Measurements from ENCODE around the gene SLC35A1.

Gene SLC35A1

DNA sequence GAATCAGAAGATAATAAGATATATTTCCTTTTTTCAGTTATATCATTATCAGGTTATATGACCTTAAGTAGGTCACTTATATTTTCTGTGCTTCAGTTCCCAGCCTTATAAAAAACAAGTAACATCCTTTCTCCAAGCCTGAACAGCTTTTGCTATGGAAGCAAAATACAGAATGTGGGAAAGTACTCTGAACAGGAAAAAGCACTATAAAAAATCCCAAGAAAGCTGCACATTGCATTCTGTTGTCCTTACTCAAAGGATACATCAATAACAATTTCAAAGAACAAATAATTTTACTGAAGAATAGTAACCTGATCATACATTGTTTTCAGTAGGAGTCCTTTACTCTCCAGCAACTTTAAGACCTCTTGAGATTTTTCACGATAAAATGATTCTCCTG is 56.4 kb downstream of the SLC35A1 start:
- no peak for DNase-seq (ENCODE audit: low read depth in 2 of 2)

DNA sequence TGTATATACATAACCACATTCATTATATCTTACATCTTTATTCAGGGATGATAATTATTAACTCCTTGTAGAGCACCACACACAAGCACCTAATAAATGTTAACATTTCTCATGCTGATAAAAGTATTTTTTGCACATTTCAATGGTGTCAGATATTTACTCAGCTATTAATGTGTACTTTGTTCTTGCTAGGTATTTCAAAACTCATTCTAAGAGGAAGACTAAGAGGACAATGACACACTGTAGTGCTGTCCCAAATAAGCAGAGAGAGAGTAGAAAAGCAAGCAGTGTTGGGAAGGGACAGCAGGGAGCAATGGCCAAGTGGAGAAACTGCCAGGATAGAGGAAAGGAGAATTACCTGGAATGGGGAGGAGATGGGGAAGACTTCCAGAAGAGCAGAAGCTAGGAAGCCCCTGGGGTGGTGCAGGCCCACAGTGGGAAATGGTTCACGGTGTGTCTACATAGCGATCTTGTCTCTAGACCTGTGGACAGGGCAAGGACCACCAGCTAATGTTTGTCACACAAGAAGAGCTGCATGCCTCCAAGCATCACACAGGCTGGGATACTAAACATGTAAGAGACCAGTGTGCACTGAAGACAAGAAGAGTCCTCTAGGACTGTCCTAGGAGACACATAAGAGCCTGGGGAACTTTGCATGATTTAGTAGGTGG is 61.7 kb downstream of the SLC35A1 start:
- DNase-seq (ENCODE audit: low read depth in 2 of 2) = no peak

DNA sequence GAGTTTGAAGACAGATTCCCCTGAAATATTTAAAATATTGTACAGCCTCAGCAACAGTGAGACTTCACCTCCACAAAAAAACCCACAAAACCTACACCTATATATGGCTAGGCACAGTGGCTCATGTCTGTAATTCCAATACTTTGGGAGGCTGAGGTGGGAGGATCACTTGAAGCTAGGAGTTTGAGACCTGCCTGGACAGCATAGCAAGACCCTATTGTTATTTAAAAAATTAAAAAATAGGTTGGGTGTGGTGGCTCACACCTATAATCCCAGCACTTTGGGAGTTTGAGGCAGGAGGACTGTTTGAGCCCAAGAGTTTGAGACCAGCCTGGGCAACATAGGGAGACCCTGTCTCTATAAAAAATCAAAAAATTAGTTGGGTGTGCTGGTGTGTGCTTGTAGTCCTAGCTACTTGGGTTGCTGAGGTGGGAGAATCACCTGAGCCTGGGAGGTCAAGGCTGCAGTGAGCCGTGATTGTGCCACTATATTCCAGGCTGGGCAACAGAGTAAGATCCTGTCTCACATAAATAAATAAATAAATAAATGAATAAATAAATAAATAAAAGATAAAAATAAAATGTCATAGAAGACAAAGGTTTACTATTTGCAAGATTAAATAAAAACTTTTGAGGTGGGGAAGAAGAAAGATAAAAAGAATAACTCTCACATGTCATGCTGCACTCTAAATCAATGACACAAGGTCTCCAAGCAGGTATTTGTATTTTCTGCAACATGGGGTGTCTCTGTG is 65.9 kb downstream of the SLC35A1 start:
- no peak for DNase-seq (ENCODE audit: low read depth in 2 of 2)

DNA sequence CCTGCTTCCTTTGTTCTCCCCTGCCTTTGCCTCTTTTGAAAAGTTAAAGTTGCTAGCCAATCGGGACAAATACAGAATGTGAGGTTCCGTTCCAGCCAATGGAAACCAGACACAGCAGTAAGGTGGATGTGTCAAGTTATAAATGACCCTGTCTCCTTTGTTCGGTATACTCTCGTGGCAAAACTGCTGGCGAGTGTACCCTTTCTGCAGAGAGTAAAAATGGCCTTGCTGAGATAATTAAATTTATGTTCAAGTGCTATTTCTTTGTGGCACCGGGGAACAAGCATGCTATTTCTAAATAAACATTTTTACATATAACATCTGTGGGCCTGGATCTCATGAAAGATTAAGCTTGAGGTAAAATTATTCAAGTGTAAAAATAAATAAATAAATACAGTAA is 66.8 kb downstream of the SLC35A1 start:
- no peak for DNase-seq (ENCODE audit: low read depth in 2 of 2)

DNA sequence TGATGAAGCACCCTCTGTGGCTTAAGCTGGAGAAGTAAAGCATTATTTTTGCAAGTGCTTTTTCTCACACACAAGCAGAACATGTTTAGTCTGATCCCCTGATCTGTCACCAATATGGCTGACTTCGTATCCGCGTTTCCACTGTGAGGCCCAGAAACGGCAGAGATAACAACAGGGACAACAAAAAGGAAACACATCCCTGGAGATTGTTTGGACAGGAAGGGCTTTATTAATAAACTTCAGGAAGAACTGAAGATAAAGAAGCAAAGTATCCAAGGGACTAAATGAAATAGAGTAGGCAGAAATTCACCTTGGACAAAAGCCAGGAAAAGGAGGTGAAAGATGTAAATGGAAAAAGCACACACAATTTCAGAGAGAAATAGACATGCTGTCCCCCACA is 67.8 kb downstream of the SLC35A1 start:
- no peak for DNase-seq (ENCODE audit: low read depth in 2 of 2)

DNA sequence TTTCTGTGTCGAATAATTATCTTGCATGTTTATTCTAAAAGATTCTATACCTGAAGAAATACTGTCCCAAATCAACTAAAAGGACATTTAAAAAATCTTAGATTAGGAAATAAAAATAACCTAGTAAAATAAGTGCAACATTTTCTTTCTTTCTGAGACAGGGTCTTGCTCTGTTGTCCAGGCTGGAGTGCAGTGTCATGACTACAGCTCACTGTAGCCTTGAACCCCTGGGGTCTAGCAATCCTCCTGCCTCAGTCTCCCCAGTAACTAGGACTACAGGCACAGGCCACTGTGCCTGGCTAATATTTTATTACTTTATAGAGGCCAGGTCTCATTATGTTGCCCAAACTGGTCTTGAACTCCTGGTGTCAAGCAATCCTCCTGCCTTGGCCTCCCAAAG is 68.3 kb downstream of the SLC35A1 start:
- DNase-seq (ENCODE audit: low read depth in 2 of 2) = no peak

DNA sequence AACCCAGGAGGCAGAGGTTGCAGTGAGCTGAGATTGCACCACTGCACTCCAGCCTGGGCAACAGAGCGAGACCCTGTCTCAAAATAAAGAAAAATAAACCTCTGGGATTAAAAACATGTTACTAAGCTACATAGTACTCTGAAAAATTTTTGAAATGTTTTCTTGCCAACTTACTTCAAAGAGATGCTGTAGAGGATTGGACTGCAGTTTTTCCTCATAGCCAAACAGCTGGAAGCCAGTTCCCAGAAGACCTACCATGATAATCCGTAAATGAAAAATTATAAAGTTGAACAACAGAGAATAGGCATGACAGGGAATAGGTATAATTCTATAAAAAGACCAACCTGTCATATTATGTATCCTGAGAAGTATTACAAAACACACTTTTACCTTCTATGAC is 69.0 kb downstream of the SLC35A1 start:
- no peak for DNase-seq (ENCODE audit: low read depth in 2 of 2)

DNA sequence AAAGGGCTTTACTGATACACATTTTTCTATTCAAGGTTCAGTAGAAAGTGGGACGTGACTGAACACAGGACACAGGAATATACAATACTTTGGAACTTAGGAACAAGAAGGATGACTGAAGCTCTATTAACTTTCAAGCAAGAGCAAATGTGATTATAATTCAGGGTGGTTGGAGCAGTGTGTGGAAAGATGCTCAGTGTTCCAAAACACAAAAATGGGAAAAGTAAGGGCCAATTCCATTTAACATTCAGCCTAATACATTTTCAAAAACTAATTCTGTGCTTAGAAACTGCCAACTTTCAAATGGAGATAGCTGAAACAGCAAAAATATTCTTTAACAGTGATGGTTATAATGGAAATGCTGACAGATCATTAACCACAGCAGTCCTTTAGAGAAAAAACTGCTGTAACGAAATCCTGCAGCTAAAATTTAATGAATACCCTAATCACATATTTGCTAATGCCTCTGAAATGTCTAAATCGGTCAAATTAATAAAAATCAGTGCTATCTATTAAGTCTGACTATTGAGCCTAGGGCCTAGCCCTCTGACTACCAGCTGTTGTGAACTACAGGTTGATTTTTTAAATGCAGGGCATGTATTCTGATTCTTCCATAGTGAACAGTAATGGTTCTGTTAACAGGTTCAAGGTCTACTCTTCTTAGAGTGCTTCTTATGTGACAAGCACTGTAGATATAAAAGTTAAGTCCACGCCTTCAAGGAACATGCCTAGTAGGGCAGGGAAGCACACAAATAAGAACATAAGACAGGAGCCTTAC is 71.1 kb downstream of the SLC35A1 start:
- no peak for DNase-seq (ENCODE audit: low read depth in 2 of 2)

DNA sequence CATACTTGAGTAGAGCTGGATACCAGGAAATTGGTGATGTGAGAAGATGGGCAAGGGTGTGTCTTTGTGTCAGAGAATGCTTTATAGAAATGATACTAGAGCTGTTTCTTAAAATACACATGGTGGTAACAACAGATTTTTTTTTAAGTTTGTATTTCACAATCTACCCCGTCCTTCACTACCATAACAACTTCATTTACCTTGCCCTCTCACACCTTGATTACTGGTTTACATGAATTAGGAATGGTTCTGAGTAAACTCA is 71.6 kb downstream of the SLC35A1 start:
- DNase-seq (ENCODE audit: low read depth in 2 of 2) = no peak

DNA sequence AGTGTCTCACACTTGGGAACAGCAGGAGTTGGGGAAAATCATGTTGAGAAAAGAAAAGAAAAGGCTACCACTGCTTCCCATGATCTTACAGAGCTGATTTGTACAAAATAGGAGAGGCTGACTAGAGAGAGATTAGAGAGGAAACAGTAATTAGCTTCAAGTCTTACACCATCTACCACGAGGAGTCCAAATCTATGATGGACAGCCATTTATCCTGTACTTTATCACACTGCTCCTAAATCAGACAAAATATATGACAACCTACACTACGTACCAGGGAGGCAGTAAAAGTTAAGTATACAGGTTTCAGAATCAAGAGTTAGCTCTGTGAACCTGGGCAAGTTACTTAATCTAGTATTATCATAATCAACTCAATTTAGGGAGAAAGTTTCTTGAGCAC is 79.0 kb downstream of the SLC35A1 start:
- no peak for DNase-seq (ENCODE audit: low read depth in 2 of 2)

DNA sequence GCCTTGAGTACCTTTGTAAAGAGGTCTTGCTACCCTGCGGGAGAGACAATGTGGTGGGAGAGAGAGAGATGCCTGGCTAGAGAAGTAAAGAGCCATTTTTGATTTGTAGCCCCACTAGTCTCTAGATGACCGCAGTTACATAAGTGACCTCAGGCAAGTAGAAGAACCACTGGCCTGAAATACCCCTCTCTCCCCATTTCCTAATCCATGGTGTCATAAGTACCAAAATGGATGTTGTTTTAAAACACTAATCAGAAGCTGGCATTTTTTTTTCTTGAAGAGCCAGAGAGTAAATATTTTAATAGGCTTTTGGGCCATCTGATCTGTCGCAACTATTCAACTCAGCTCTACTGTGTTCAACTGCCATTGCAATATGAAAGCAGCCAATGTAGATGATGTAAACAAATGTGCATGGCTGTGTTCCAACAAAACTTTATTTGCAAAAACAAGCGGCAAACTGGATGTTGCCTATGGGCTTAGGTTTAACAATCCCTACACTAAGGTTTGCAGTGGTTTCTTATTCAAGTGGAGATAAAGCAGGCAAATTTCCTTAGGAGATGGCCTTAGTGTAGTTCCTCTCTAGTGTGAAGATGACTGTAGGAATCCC is 80.5 kb downstream of the SLC35A1 start:
- no peak for DNase-seq (ENCODE audit: low read depth in 2 of 2)

DNA sequence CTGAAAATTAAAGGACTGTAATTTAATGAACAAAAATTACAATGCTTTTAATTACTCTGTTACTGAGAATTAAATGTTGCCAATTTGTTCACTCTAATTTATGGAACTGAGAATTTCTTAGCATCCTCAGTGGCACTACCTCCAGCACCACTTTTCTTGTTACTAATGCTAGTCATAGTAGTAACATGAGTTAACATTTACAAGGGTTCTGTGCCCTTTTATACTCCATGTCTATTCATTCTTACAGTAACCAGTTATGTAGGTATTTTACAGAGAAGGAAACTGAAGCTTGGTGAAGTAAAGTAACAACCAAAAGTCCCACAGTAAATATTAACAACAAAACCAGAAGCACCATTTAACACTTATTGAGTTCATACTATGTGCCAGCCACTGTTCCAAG is 82.7 kb downstream of the SLC35A1 start:
- no peak for DNase-seq (ENCODE audit: low read depth in 2 of 2)

DNA sequence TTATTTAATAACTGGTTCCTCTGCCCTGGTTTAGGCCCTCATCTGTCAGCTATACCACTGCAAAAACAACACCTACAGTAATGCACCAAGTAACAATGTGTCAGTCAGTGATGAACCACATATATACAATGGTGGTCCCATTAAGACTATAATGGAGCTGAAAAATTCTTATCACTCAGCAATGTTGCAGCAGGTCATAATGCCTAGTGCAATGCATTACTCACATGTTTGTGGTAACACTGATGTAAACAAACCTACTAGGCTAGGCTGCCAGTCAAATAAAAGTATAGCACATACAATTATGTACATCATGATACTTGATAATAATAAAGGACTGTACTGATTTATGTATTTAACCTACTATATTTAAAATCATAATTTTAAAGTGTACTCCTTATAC is 85.7 kb downstream of the SLC35A1 start:
- no peak for DNase-seq (ENCODE audit: low read depth in 2 of 2)

DNA sequence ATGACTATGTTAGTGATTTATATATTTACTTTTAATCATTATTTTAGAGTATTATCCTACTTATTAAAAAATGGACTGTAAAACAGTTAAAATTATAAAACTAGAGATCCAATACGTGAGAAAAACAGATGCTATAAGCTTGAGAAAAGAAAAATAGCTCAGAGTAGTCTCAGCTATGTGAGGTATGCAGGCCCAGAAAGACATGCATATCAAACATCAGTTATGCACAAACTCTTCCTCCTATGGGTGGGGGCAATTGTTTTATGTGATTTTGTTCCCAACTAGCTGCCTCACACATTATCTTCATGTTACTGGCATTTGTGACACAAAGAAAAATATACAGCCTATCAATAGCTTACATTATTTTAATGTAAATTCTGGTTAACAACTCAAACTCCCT is 88.2 kb downstream of the SLC35A1 start:
- no peak for DNase-seq (ENCODE audit: low read depth in 2 of 2)
